Measurements from ENCODE around the gene LRRC14B.

LRRC14B gene

DNA sequence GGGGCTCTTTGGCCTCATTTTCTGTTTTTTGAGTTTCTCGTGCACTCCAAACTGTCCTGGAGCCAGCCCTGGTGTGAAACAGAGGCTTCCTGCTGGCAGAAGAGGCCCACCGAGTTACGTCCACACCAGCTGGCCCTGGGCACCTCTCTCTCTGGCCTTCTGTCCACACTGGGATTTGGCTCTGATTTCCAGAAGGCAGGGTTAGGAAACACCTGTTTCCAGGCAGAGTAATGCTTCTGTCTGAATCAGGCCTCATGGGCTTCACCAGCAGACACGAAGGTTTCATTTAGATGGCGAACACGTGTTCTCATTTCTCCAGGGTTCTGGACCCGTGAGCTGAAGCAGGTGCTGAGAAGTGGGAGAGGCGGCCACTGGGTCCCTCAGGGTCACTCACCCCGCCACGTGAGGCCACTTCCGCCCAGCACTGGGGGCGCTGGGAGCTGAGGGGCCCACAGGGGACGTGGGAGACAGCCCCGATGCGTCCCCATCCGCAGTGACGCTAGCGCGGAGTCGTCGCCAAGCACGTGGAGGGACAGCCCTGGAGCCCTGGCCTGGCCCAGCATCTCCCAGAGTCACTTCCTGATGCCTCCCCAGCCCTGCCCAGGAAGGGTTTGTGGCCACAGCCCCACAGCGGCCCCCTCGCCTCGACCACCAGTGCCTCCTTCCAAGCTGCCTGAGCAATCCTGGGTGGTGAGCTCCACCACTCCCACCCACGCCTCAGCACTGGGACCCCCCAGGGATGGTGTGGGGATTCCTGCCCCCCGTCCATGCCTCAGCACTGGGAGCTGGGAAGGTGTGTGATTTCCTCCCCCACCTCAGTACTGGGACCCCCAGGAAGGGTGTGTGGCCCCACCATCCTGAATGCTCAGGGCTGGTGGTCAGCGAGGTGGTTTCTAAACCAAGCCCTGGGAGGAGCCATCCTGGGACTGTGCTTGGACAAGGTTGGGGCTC is 4.9 kb upstream of the LRRC14B start:
- H3K36me3 Mint-ChIP-seq (ENCODE audit: insufficient read depth) = peaks cover 3% of the 10 kb centered on the region
- DNase-seq (no peak), ATAC-seq (replicated peaks) (no peak)
- H3K27ac Mint-ChIP-seq = no peak overlapping the region
- H3K4me3 Mint-ChIP-seq = no peak overlapping the region
- H3K4me1 Mint-ChIP-seq (ENCODE audit: low read depth in 2 of 2) = peaks cover 5 to 11% of the 10 kb centered on the region in 2 donors
- H3K27me3 Mint-ChIP-seq = peaks cover 16 to 35% of the 10 kb centered on the region in 2 donors
- no peaks in the 10 kb centered on the region for H3K9me3 Mint-ChIP-seq

DNA sequence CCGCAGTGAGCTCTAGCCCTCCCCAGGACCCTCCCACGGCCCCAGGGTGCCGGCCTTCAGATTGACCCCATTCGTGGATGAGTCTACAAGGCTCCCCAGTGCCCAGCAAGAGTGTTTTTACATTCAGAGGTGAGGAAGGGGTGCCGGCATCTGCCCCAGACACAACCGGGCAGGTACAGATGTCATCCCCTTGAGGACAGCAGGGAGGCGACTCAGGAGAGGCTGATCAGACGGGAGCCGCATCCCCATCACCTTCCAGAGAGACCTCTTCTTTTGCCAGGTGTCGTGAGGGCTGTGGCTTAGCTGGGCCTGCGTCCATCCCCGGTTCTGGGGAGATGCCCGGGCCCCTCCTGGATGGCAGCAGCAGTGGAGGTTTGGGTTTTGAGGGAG is 4.3 kb upstream of the LRRC14B start:
- ATAC-seq (replicated peaks) (no peak), DNase-seq (no peak)
- Mint-ChIP-seq H3K27me3 (peaks cover 15 to 31% of the 10 kb centered on the region in 2 donors), H3K36me3 (ENCODE audit: insufficient read depth) (peaks cover 3% of the 10 kb centered on the region), H3K4me1 (ENCODE audit: low read depth in 2 of 2) (peaks cover 5 to 11% of the 10 kb centered on the region in 2 donors), H3K27ac (no peak overlapping the region), H3K9me3 (no peaks in the 10 kb centered on the region), H3K4me3 (no peak overlapping the region)

DNA sequence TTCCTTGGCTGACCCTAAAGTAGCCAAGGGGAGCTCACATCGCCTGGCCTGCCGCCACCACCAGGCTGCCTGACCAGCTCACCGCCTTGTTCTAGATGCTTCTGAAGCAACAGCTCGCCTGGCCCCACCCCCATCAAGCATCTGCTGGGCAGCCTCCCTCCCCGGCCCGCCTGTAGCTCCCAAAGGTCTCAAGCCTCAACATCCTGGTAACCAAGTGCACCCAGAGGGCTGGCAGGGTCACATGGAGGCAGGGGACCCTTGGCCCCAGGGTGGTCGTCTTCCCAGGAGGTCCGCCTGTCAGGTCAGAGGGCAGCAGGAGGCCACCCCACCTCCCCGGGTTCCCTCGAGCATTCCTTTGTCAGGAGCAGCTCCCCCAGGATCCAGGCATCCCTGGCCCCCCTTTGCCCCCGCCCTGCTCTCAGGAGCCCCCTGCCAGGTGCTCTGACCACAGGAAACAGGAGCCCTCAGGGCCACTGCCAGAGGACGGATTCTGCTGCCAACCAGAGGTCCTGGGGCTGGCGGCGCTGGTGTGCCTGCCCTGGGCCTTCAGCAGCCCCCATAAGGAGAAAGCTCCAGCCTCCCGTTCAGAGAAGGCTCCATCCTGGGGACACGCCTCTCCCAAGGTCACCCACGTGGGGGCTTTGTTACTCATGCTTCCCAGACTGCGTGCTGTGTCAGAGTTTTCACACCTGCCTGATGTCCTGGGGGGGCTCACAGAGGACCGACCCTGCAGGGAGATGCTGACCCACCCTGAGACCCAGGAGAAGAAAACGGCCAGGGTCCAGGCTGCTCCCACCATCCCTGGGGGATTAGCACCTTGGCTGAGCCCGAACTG is 3.5 kb upstream of the LRRC14B start:
- H3K4me1 Mint-ChIP-seq (ENCODE audit: low read depth in 2 of 2) = peaks cover 5 to 11% of the 10 kb centered on the region in 2 donors
- H3K36me3 Mint-ChIP-seq (ENCODE audit: insufficient read depth) = peaks cover 3% of the 10 kb centered on the region
- no peak overlapping the region for H3K4me3 Mint-ChIP-seq
- H3K27ac Mint-ChIP-seq = peak overlapping the region in 1 of 2 donors; percentile 65
- H3K9me3 Mint-ChIP-seq = no peaks in the 10 kb centered on the region
- ATAC-seq (replicated peaks) = no peak
- peaks cover 16 to 31% of the 10 kb centered on the region in 2 donors for H3K27me3 Mint-ChIP-seq
- DNase-seq = no peak

DNA sequence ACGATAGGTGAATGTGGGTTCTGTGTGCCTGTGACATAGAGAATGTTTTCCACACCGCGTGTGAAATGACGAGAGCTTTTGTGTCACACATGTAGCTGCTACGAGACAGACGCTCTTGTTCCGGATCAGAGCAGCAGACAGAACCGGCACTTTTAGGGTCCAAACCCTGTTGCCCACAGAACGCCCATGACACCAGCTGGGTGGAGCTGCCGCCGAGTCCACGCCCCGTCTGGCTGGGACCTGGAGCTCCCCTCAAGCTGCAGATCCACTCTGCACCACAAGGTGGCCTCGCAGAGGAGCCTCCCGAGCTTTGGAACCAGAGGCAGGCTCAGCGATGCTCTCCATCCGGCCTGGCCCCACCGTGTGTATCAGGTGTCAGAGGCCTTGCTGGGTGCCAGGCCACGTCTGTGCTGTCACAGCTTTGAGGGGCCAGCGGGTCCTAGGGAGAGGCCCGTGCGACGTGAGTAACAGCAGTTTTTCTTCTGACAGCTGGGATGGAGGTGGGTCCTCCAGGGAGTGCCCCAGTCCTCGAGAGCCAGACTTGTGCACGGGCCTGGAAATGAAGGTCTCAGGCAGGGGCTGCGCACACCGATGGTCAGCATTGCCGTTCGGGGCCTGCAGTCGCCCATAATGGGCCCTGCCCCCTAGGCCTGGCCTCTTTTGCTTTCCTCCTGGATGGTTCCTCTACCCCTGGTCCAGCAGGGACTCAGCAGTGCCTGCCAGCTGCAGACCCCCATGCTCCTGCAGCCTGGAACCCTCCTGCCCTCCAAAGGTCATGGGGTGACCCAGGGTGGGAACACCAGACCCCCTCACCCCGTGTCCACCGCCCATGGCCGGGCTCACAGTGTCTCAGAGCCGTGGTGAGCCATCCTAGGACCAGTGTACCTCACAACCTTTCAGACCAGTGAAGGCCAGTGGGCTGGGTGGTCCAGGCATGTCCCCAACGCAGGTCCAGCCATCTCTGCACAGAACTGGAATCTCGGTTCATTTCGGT is 2.5 kb upstream of the LRRC14B start:
- peaks cover 16 to 34% of the 10 kb centered on the region in 2 donors for H3K27me3 Mint-ChIP-seq
- peak; percentile 86 to 90 (median 86) for DNase-seq
- H3K36me3 Mint-ChIP-seq (ENCODE audit: insufficient read depth) = peaks cover 3% of the 10 kb centered on the region
- H3K4me1 Mint-ChIP-seq (ENCODE audit: low read depth in 2 of 2) = peaks cover 5 to 11% of the 10 kb centered on the region in 2 donors
- peak overlapping the region in 1 of 2 donors; percentile 65 for H3K27ac Mint-ChIP-seq
- H3K4me3 Mint-ChIP-seq = peak overlapping the region in 1 of 2 donors; percentile 49
- peak; percentile 98 for ATAC-seq (replicated peaks)
- H3K9me3 Mint-ChIP-seq = no peaks in the 10 kb centered on the region

DNA sequence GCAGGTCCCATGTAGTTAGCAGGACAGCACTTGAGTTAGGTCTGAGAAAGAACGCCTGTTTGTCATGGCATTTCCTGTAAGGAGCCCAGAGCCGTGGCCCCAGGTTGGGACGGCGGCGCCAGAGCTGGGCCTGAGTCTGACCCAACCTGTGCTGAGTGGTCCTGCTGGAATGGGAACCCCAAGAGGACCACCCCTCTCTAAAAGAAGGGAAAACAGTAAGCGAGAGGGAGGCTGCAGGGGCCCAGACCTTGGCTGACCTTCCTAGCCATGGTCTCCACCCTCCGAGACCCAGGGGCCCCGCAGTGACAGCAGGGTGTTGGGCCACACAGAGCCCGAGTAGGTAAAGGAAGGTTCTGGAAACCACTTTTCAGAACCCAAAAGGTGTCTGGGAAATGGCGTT is 1.8 kb upstream of the LRRC14B start:
- Mint-ChIP-seq H3K4me3 (no peak overlapping the region), H3K36me3 (ENCODE audit: insufficient read depth) (peaks cover 3% of the 10 kb centered on the region), H3K27me3 (peaks cover 16 to 34% of the 10 kb centered on the region in 2 donors), H3K9me3 (no peaks in the 10 kb centered on the region), H3K4me1 (ENCODE audit: low read depth in 2 of 2) (peaks cover 5 to 11% of the 10 kb centered on the region in 2 donors), H3K27ac (no peak overlapping the region)
- no peak for DNase-seq
- ATAC-seq (replicated peaks) = no peak

DNA sequence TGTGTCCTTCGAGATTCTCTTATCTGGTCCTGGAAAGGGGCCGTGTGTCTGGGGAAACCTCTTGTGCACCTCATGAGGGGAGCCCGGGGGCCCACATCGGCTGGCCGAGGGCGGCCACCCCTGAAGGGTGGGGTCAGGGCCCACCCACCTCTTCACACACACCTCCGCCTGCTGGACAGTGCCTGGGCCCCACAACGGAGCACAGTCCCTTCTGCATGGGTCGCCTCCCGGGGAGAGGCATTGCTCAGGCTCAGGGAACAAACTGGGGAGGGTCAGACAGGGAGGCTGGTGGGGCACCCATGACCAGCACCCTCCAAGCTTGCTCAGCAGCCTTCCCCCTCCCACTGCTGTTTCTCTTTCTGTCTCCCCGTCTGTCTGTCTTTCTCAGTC is 1.3 kb upstream of the LRRC14B start:
- H3K4me1 Mint-ChIP-seq (ENCODE audit: low read depth in 2 of 2) = peaks cover 5 to 11% of the 10 kb centered on the region in 2 donors
- H3K36me3 Mint-ChIP-seq (ENCODE audit: insufficient read depth) = peaks cover 3% of the 10 kb centered on the region
- no peaks in the 10 kb centered on the region for H3K9me3 Mint-ChIP-seq
- H3K4me3 Mint-ChIP-seq = no peak overlapping the region
- H3K27ac Mint-ChIP-seq = no peak overlapping the region
- ATAC-seq (replicated peaks) = no peak
- DNase-seq = no peak
- peaks cover 16 to 34% of the 10 kb centered on the region in 2 donors for H3K27me3 Mint-ChIP-seq

DNA sequence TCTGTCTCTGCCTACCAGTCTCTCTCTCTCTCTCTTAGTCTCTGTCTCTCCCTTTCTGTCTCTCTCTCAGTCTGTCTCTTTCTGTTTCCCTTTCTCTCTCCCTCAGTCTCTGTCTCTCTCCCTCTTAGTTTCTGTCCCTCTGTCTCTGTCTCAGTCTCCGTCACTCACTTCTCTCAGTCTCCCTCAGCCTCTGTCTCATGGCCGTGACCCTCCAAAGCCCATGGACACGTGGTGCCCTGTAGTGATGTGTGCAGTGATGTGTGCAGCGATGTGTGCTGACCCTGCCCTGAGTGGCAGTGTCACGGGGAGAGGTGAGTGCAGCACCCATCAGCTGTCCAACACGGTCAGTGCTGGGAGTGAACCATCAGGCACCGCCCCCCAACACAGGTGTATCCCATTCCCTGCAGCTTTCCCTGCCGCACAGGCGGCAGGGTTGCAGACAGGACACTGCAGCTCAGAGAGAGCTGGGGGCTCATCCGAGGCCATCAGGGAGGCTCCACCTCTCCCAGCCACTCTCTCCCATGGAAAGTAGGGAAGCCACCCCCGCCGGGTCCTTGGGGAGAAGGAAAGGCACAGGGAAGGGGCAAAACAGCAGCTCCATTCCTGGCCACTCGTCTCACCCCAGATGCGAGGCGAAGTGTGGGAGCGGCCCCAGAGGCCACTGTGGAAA is 794 bp upstream of the LRRC14B start:
- Mint-ChIP-seq H3K4me1 (ENCODE audit: low read depth in 2 of 2) (peaks cover 5 to 13% of the 10 kb centered on the region in 2 donors), H3K9me3 (no peaks in the 10 kb centered on the region), H3K27ac (no peak overlapping the region), H3K4me3 (no peak overlapping the region), H3K27me3 (peaks cover 16 to 39% of the 10 kb centered on the region in 2 donors), H3K36me3 (ENCODE audit: insufficient read depth) (peaks cover 3% of the 10 kb centered on the region)
- ATAC-seq (replicated peaks) = no peak
- DNase-seq = no peak

DNA sequence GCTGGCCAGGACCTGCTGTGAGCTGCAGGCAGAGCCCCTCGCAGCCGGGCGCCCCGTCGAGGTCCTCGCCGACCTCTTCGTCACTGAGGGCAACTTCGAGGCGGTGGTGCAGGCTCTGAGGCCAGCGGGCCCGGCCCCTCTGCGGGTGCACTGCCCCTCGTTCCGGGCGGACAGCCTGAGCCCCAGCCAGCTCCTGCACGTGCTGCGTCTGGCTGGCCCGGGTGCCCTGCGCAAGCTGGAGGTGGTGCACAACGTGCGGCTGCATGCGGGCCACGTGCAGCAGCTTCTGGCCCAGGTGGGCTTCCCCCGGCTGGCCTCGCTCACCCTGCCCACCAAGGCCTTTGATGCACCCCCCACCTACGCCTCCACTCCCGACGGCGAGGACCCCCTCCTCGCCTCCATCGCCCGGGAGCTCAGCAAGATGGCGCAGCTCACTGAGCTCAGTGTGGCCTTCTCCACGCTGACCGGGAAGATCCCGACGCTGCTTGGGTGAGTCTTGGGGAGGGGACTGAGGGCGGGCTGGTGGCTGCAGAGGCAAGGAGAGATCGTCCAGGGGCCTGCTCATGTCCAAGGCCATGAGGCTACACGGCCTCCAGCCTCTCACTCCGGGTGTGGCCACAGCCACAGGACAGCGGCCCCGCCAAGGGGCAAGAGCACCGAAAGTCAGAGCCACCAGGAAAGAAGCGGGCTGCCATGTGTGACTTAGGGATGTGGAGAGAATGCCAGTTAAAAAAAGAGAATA is 825 bp downstream of the LRRC14B start:
- Mint-ChIP-seq H3K4me1 (ENCODE audit: low read depth in 2 of 2) (peaks cover 5 to 14% of the 10 kb centered on the region in 2 donors), H3K27me3 (peaks cover 16 to 41% of the 10 kb centered on the region in 2 donors), H3K4me3 (no peak overlapping the region), H3K9me3 (no peaks in the 10 kb centered on the region), H3K27ac (no peak overlapping the region), H3K36me3 (ENCODE audit: insufficient read depth) (peaks cover 3% of the 10 kb centered on the region)
- DNase-seq (no peak), ATAC-seq (replicated peaks) (no peak)

DNA sequence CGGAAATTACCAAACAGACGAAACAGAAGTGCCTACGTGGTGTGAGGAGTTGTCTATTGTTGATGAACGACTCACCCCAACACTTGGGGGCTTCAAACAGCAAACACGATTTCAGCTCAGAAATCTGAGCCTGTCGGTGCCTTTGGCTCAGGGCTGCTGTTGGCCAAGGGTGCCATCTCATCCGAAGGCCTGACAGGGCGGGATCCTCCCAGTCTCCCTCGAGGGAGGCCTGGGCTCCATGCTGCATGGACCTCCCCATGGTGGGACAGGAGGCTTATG is 1.3 kb downstream of the LRRC14B start:
- peaks cover 16 to 41% of the 10 kb centered on the region in 2 donors for H3K27me3 Mint-ChIP-seq
- H3K4me3 Mint-ChIP-seq = no peak overlapping the region
- H3K27ac Mint-ChIP-seq = no peak overlapping the region
- no peaks in the 10 kb centered on the region for H3K9me3 Mint-ChIP-seq
- DNase-seq = no peak
- ATAC-seq (replicated peaks) = no peak
- H3K36me3 Mint-ChIP-seq (ENCODE audit: insufficient read depth) = peaks cover 3% of the 10 kb centered on the region
- peaks cover 5 to 14% of the 10 kb centered on the region in 2 donors for H3K4me1 Mint-ChIP-seq (ENCODE audit: low read depth in 2 of 2)

DNA sequence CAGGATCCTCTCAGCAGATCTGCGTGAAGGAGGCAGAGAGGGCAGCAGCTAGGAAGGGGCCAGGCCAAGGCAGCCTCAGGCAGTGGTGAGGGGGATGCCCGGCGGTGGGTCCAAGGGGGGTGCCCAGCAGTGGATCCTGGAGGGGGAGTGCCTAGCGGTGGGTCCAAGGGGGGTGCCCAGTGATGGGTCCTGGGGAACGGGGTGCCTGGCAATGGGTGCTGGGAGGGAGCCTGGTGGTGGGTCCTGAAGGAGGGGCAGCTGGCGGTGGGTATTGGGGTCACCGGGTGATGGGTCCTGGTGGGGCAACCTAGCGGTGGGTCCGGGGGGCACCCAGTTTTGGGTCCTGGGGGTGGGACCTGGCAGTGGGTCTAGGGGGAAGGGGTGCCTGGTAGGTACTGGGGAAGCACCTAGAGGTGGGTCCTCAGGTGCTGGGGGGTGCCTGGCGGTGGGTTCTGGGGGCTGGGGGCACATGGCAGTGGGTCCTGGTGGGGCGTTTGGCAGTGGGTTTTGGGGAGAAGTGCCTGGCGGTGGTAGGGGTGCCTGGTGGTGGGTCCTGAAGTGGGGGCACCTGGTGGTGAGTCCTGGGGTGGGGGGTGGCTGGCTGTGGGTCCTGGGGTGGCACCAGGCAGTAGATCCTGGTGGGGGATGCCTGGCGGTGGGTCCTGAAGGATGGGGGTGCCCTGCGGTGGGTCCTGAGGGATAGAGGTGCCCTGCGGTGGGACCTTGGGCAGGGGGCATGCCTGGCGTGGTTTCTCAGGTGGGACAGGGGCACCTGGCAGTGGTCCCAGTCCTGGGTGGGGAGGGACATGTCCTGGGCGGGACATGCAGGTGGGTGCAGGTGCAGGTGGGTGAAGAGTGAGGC is 1.9 kb downstream of the LRRC14B start:
- peaks cover 3% of the 10 kb centered on the region for H3K36me3 Mint-ChIP-seq (ENCODE audit: insufficient read depth)

DNA sequence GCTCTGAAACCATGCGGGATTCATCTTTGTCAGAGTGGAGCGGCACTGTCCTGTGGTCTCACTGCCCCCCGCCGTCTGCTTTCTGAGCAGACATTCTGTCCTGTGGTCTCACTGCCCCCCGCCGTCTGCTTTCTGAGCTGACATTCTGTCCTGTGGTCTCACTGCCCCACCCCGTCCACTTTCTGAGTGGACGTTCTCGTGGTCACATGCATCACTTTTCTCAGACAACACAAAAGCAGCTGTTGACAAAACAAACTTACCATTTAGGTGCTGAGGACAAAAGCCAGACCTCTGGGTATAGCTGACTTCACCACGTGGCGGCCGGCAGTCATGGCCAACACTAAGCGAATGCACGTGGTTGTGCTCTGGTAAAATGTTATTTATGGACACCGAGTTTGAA is 2.8 kb downstream of the LRRC14B start:
- peaks cover 16 to 33% of the 10 kb centered on the region in 2 donors for H3K27me3 Mint-ChIP-seq
- H3K9me3 Mint-ChIP-seq = no peaks in the 10 kb centered on the region
- ATAC-seq (replicated peaks) (no peak), DNase-seq (no peak)
- peaks cover under 1 to 7% of the 10 kb centered on the region in 2 donors for H3K4me1 Mint-ChIP-seq (ENCODE audit: low read depth in 2 of 2)
- no peak overlapping the region for H3K4me3 Mint-ChIP-seq
- no peak overlapping the region for H3K27ac Mint-ChIP-seq
- H3K36me3 Mint-ChIP-seq (ENCODE audit: insufficient read depth) = no peaks in the 10 kb centered on the region

More for the DNA sequence above, 1.9 kb downstream of the LRRC14B start:
- H3K27ac Mint-ChIP-seq = no peak overlapping the region
- H3K4me3 Mint-ChIP-seq = no peak overlapping the region
- ATAC-seq (replicated peaks) = no peak
- H3K4me1 Mint-ChIP-seq (ENCODE audit: low read depth in 2 of 2) = peaks cover 5 to 13% of the 10 kb centered on the region in 2 donors
- peaks cover 16 to 40% of the 10 kb centered on the region in 2 donors for H3K27me3 Mint-ChIP-seq
- DNase-seq = no peak
- no peaks in the 10 kb centered on the region for H3K9me3 Mint-ChIP-seq
